ENCODE data around the gene LINGO4.

The LINGO4 gene

DNA sequence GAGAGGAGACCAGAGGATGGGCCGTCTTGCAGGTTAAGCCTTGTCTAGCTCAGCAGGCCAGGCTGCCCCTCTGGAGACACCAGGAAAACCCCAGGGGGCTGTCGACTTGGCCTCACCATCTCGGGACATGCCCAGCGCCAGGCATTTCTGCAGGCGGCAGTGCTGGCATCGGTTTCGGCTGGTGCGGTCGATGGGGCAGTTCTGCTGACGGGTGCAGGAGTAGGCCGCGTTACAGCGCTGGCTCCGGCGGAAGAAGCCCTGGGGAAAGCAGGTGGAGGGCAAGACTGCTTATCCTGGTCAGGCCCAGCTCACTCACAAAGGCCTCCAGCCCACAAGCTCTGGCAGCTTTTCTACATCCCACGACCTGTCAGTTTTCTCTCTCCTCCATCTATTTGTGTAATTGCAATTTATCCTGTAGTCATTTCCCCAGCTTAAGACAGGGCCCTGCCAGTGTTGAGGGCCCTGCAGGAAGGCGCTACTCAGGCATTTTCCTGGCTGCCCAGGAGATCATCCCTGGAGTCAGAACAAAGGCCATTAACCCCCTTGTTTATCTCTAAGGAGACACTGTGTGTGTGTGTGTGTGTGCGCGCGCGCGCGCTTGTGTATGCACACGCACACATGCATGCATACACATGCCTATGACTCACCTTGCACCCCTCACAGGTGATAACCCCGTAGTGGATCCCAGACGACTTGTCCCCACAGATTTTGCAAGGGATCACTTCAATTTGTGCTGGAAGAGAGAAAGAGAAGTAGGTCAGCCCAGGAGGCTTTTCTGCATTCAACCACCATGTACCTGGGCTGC lies 11.5 kb upstream of the LINGO4 start:
- Histone ChIP-seq H3K36me3 (ENCODE audit: insufficient read depth) (no peaks in the 10 kb centered on the region), H2AFZ (ENCODE audit: low read depth) (0 out of 2 replicates have a peak overlapping the region, but pooled peaks have one; percentile 47), H3K27me3 (ENCODE audit: insufficient read depth, low read depth) (no peaks in the 10 kb centered on the region), H4K20me1 (ENCODE audit: insufficient read depth) (no peaks in the 10 kb centered on the region), H3K27ac (no peak overlapping the region), H3K9ac (no peak overlapping the region), H3K4me2 (peak overlapping the region; percentile 56), H3K79me2 (ENCODE audit: insufficient read depth, low read depth) (no peaks in the 10 kb centered on the region), H3K4me3 (IDR thresholded peaks at IDR 0.05; ENCODE audit: insufficient read depth, low read depth, low read length) (no peak overlapping the region), H3K4me1 (ENCODE audit: low read depth, poor library complexity, severe bottlenecking) (peaks cover 38% of the 10 kb centered on the region)
- TF ChIP-seq, protein P1, sequence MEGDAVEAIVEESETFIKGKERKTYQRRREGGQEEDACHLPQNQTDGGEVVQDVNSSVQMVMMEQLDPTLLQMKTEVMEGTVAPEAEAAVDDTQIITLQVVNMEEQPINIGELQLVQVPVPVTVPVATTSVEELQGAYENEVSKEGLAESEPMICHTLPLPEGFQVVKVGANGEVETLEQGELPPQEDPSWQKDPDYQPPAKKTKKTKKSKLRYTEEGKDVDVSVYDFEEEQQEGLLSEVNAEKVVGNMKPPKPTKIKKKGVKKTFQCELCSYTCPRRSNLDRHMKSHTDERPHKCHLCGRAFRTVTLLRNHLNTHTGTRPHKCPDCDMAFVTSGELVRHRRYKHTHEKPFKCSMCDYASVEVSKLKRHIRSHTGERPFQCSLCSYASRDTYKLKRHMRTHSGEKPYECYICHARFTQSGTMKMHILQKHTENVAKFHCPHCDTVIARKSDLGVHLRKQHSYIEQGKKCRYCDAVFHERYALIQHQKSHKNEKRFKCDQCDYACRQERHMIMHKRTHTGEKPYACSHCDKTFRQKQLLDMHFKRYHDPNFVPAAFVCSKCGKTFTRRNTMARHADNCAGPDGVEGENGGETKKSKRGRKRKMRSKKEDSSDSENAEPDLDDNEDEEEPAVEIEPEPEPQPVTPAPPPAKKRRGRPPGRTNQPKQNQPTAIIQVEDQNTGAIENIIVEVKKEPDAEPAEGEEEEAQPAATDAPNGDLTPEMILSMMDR (conservative IDR thresholded peaks at IDR 0.05; ENCODE audit: low read depth, low read length), result no peak

DNA sequence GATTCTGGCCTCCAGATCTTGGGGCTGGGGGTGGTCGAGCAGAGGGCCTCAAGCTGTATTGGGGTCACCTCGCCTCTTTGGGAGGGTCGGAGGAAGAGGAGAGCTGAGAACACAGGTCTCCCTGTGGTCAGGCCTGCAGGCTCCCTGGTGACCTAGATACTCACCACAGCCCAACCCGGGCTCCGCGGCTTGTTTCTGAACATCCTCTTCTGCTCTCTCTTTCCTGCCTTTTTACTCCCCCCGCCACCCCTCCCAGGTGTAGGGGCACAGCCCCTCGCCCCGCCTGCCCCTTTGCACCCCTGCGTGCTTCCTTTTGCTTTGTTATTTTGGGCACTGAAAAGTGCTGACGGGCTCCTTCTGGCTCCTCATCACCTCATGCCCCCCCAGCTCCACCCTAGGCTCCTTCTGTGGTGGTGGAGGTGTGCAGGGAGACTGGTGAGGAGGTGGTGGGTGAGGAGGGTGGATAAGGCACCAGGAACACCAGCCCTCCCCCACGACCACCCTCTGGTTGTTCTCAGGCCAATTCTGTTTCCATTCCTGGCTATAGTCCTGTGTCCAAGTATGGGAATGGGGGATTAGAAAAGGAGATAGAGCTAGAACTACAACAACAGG lies 10.6 kb upstream of the LINGO4 start:
- Histone ChIP-seq H3K36me3 (ENCODE audit: insufficient read depth) (no peaks in the 10 kb centered on the region), H2AFZ (ENCODE audit: low read depth) (peak overlapping the region; percentile 47), H3K27ac (peak overlapping the region; percentile 25), H3K4me2 (peak overlapping the region; percentile 56), H3K79me2 (ENCODE audit: insufficient read depth, low read depth) (no peaks in the 10 kb centered on the region), H3K4me1 (ENCODE audit: low read depth, poor library complexity, severe bottlenecking) (peaks cover 35% of the 10 kb centered on the region), H3K9ac (peak overlapping the region; percentile 9; the same call in 1 of the 2 replicates), H3K4me3 (IDR thresholded peaks at IDR 0.05; ENCODE audit: insufficient read depth, low read depth, low read length) (no peak overlapping the region), H3K27me3 (ENCODE audit: insufficient read depth, low read depth) (no peaks in the 10 kb centered on the region), H4K20me1 (ENCODE audit: insufficient read depth) (no peaks in the 10 kb centered on the region)
- TF ChIP-seq, protein P1 (conservative IDR thresholded peaks at IDR 0.05; ENCODE audit: low read depth, low read length), result no peak

DNA sequence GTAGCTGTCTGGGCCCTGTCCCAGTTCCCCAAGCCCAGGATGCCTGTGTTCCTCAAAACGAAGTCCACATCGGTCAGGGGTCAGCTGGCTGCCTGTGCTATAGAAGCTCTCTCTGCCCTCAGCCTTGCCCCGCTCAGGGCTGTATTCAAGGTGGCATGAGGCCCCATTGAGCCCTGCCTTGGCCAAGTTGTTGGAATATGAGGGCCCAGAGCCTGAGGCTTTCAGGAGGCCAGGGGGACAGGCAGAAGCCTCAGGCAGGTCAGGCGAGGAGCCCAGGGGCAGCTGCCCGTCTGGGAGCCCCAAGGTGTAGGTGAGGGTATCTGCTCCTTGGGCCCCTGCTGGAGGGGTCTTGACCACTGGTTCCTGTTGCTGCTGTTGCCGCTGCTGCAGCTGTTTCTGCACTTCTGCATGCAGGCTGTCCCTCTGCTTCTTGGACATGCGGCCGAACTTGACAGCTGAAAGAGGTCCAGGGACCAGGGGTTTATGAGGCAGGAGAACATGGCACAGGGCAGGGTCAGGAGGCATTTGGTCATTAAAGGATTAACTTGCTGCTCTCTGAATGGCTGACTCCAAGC lies 9.8 kb upstream of the LINGO4 start:
- no peaks in the 10 kb centered on the region for H3K27me3 ChIP-seq (ENCODE audit: insufficient read depth, low read depth)
- no peaks in the 10 kb centered on the region for H3K79me2 ChIP-seq (ENCODE audit: insufficient read depth, low read depth)
- no peaks in the 10 kb centered on the region for H4K20me1 ChIP-seq (ENCODE audit: insufficient read depth)
- H3K36me3 ChIP-seq (ENCODE audit: insufficient read depth), result no peaks in the 10 kb centered on the region
- peaks cover 28% of the 10 kb centered on the region for H3K4me1 ChIP-seq (ENCODE audit: low read depth, poor library complexity, severe bottlenecking)
- peak overlapping the region; percentile 9; the same call in 1 of the 2 replicates for H3K9ac ChIP-seq
- TF ChIP-seq, protein P1 (conservative IDR thresholded peaks at IDR 0.05; ENCODE audit: low read depth, low read length), result no peak
- no peak overlapping the region for H3K4me3 ChIP-seq (IDR thresholded peaks at IDR 0.05; ENCODE audit: insufficient read depth, low read depth, low read length)
- peak overlapping the region; percentile 56; the same call in 1 of the 2 replicates for H3K4me2 ChIP-seq
- peak overlapping the region; percentile 47; the same call in 1 of the 2 replicates for H2AFZ ChIP-seq (ENCODE audit: low read depth)
- peak overlapping the region; percentile 25 for H3K27ac ChIP-seq

DNA sequence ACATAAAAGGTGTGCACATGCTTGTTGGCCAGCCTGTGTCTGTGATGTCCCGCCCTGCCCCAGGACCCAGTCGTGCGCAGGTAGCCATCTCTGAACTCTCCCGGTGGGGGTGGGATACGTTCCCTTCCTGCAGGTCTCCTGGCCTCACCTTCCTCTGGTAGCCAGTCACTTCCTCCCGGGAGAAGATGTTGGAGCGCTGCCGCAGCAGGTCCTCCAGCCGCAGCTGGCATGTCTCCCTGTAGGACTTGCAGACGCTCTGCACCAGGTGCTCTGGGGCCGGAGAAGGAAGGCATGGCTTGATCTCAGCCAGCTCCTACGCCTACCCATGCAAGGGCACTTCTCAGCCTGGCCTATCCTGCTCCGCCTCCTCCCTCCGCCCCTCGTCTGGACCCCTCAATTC lies 9.2 kb upstream of the LINGO4 start:
- H3K4me2 ChIP-seq, result no peak overlapping the region

More for the DNA sequence above, 9.2 kb upstream of the LINGO4 start:
- Histone ChIP-seq H3K4me3 (IDR thresholded peaks at IDR 0.05; ENCODE audit: insufficient read depth, low read depth, low read length) (no peak overlapping the region), H3K27ac (no peak overlapping the region), H4K20me1 (ENCODE audit: insufficient read depth) (no peaks in the 10 kb centered on the region), H3K27me3 (ENCODE audit: insufficient read depth, low read depth) (no peaks in the 10 kb centered on the region), H3K4me1 (ENCODE audit: low read depth, poor library complexity, severe bottlenecking) (peaks cover 28% of the 10 kb centered on the region), H2AFZ (ENCODE audit: low read depth) (no peak overlapping the region), H3K36me3 (ENCODE audit: insufficient read depth) (no peaks in the 10 kb centered on the region), H3K79me2 (ENCODE audit: insufficient read depth, low read depth) (no peaks in the 10 kb centered on the region), H3K9ac (no peak overlapping the region)
- TF ChIP-seq, protein P1 (conservative IDR thresholded peaks at IDR 0.05; ENCODE audit: low read depth, low read length), result no peak

All from KMS-11 (cell line).